Stimulated activated CD8-positive, alpha-beta memory T cell treated with anti-CD3 and anti-CD28 coated beads, Interleukin-12 subunit alpha, Interleukin-12 subunit beta, amount 100 ng/mL, for 24 hours (primary cell): Measurements from ENCODE around the gene DPH5.

Experiments used
- DNase-seq: peaks from one replicate; pipeline ENCODE4 v3.0.0-alpha.2; 2020; ENCODE audit errors: extremely low read depth

DPH5 gene

GRCh38 chr1:101030881-101031280, 5.3 kb upstream of the DPH5 start:
- DNase-seq, result no peak

- no peak for DNase-seq
These were observed 3.6 kb upstream of the DPH5 start for GRCh38 chr1:101029184-101029583.

GRCh38 chr1:101028466-101028865, 2.9 kb upstream of the DPH5 start:
- no peak for DNase-seq

GRCh38 chr1:101027194-101027772, 1.7 kb upstream of the DPH5 start:
- no peak for DNase-seq

GRCh38 chr1:101026430-101026788, 825 bp upstream of the DPH5 start:
- no peak for DNase-seq

GRCh38 chr1:101025283-101025656, 314 bp downstream of the DPH5 start:
- DNase-seq, result no peak

GRCh38 chr1:101022294-101022693, 3.3 kb downstream of the DPH5 start:
- no peak for DNase-seq

- DNase-seq, result no peak
These were observed 8.1 kb downstream of the DPH5 start for GRCh38 chr1:101017448-101017847.

GRCh38 chr1:101013776-101014175, 11.8 kb downstream of the DPH5 start:
- DNase-seq, result no peak

- DNase-seq, result no peak
These were observed 17.3 kb downstream of the DPH5 start for GRCh38 chr1:101008229-101008834.

- DNase-seq, result no peak
These were observed 19.0 kb downstream of the DPH5 start for GRCh38 chr1:101006553-101006952.

GRCh38 chr1:101005871-101006270, 19.7 kb downstream of the DPH5 start:
- no peak for DNase-seq

GRCh38 chr1:101005183-101005582, 20.4 kb downstream of the DPH5 start:
- no peak for DNase-seq

GRCh38 chr1:101004670-101005069, 20.9 kb downstream of the DPH5 start:
- no peak for DNase-seq

GRCh38 chr1:101004061-101004460, 21.5 kb downstream of the DPH5 start:
- no peak for DNase-seq

GRCh38 chr1:101003012-101003650, 22.5 kb downstream of the DPH5 start:
- no peak for DNase-seq

- no peak for DNase-seq
These were observed 23.0 kb downstream of the DPH5 start for GRCh38 chr1:101002551-101002950.

- DNase-seq, result no peak
These were observed 25.3 kb downstream of the DPH5 start for GRCh38 chr1:101000131-101000873.

GRCh38 chr1:100998426-100998825, 27.2 kb downstream of the DPH5 start:
- no peak for DNase-seq

GRCh38 chr1:100995198-100995988, 30.2 kb downstream of the DPH5 start:
- DNase-seq, result no peak

GRCh38 chr1:100989306-100990077, 36.1 kb downstream of the DPH5 start:
- no peak for DNase-seq
